ENCODE results near the gene SLC39A12.

The SLC39A12 gene

GRCh38 chr10:17951868-17952371, at the start of gene SLC39A12:
Gene SLC39A12 (plus strand): TSS chr10:17951918. CDS start chr10:17953277, 1,359 bp downstream.
- no peaks in the 10 kb centered on the region for H3K36me3 ChIP-seq (ENCODE audit: insufficient read depth, insufficient read length, low read length)
- H3K4me3 ChIP-seq (ENCODE audit: insufficient read length, low read depth) = no peak within 1 kb of the TSS
- H3K4me1 ChIP-seq (ENCODE audit: insufficient read depth, insufficient read length) = no peaks in the 10 kb centered on the region
- H3K9ac ChIP-seq (ENCODE audit: insufficient read length, low read depth) = no peak within 1 kb of the TSS
- no peaks in the 10 kb centered on the region for H3K9me3 ChIP-seq (ENCODE audit: insufficient read depth, low read length)
- no peaks in the 10 kb centered on the region for H3K27me3 ChIP-seq (ENCODE audit: insufficient read depth, insufficient read length)
- no peak for TF ChIP-seq ZNF274 (IDR thresholded peaks at IDR 0.05; ENCODE audit: low read depth, low read length)
- no peak for TF ChIP-seq YY1 (IDR thresholded peaks at IDR 0.05; ENCODE audit: insufficient read depth, insufficient read length)
- TF ChIP-seq SUZ12 (IDR thresholded peaks at IDR 0.05; ENCODE audit: extremely low read depth, insufficient read depth, insufficient read length) = no peak
- DNase-seq (ENCODE audit: low read depth, low spot score) = no peak

GRCh38 chr10:17904564-17904963, 47.2 kb upstream of the SLC39A12 start:
- H3K4me3 ChIP-seq (ENCODE audit: insufficient read length, low read depth) = no peak overlapping the region
- H3K36me3 ChIP-seq (ENCODE audit: insufficient read depth, insufficient read length, low read length) = no peaks in the 10 kb centered on the region
- no peak overlapping the region for H3K9ac ChIP-seq (ENCODE audit: insufficient read length, low read depth)
- H3K9me3 ChIP-seq (ENCODE audit: insufficient read depth, low read length) = no peaks in the 10 kb centered on the region
- DNase-seq (ENCODE audit: low read depth, low spot score) = no peak
- no peaks in the 10 kb centered on the region for H3K4me1 ChIP-seq (ENCODE audit: insufficient read depth, insufficient read length)
- TF ChIP-seq YY1 (IDR thresholded peaks at IDR 0.05; ENCODE audit: insufficient read depth, insufficient read length) (no peak), SUZ12 (IDR thresholded peaks at IDR 0.05; ENCODE audit: extremely low read depth, insufficient read depth, insufficient read length) (no peak), ZNF274 (IDR thresholded peaks at IDR 0.05; ENCODE audit: low read depth, low read length) (no peak)
- no peaks in the 10 kb centered on the region for H3K27me3 ChIP-seq (ENCODE audit: insufficient read depth, insufficient read length)

GRCh38 chr10:17905491-17905890, 46.2 kb upstream of the SLC39A12 start:
- DNase-seq (ENCODE audit: low read depth, low spot score) = no peak
- Histone ChIP-seq H3K4me3 (ENCODE audit: insufficient read length, low read depth) (no peak overlapping the region), H3K4me1 (ENCODE audit: insufficient read depth, insufficient read length) (no peaks in the 10 kb centered on the region), H3K36me3 (ENCODE audit: insufficient read depth, insufficient read length, low read length) (no peaks in the 10 kb centered on the region), H3K9me3 (ENCODE audit: insufficient read depth, low read length) (no peaks in the 10 kb centered on the region), H3K9ac (ENCODE audit: insufficient read length, low read depth) (no peak overlapping the region), H3K27me3 (ENCODE audit: insufficient read depth, insufficient read length) (no peaks in the 10 kb centered on the region)
- no peak for TF ChIP-seq YY1 (IDR thresholded peaks at IDR 0.05; ENCODE audit: insufficient read depth, insufficient read length)
- no peak for TF ChIP-seq ZNF274 (IDR thresholded peaks at IDR 0.05; ENCODE audit: low read depth, low read length)
- TF ChIP-seq SUZ12 (IDR thresholded peaks at IDR 0.05; ENCODE audit: extremely low read depth, insufficient read depth, insufficient read length) = no peak

- H3K27me3 ChIP-seq (ENCODE audit: insufficient read depth, insufficient read length) = no peaks in the 10 kb centered on the region
- DNase-seq (ENCODE audit: low read depth, low spot score) = no peak
- H3K4me1 ChIP-seq (ENCODE audit: insufficient read depth, insufficient read length) = no peaks in the 10 kb centered on the region
- no peak overlapping the region for H3K9ac ChIP-seq (ENCODE audit: insufficient read length, low read depth)
- no peak overlapping the region for H3K4me3 ChIP-seq (ENCODE audit: insufficient read length, low read depth)
- no peaks in the 10 kb centered on the region for H3K9me3 ChIP-seq (ENCODE audit: insufficient read depth, low read length)
- H3K36me3 ChIP-seq (ENCODE audit: insufficient read depth, insufficient read length, low read length) = no peaks in the 10 kb centered on the region
- TF ChIP-seq ZNF274 (IDR thresholded peaks at IDR 0.05; ENCODE audit: low read depth, low read length) (no peak), SUZ12 (IDR thresholded peaks at IDR 0.05; ENCODE audit: extremely low read depth, insufficient read depth, insufficient read length) (no peak), YY1 (IDR thresholded peaks at IDR 0.05; ENCODE audit: insufficient read depth, insufficient read length) (no peak)
These were observed 45.7 kb upstream of the SLC39A12 start for GRCh38 chr10:17906002-17906401.

- H3K4me3 ChIP-seq (ENCODE audit: insufficient read length, low read depth) = no peak overlapping the region
- DNase-seq (ENCODE audit: low read depth, low spot score) = no peak
- H3K36me3 ChIP-seq (ENCODE audit: insufficient read depth, insufficient read length, low read length) = no peaks in the 10 kb centered on the region
- TF ChIP-seq ZNF274 (IDR thresholded peaks at IDR 0.05; ENCODE audit: low read depth, low read length) (no peak), YY1 (IDR thresholded peaks at IDR 0.05; ENCODE audit: insufficient read depth, insufficient read length) (no peak), SUZ12 (IDR thresholded peaks at IDR 0.05; ENCODE audit: extremely low read depth, insufficient read depth, insufficient read length) (no peak)
- H3K9me3 ChIP-seq (ENCODE audit: insufficient read depth, low read length) = no peaks in the 10 kb centered on the region
- H3K4me1 ChIP-seq (ENCODE audit: insufficient read depth, insufficient read length) = no peaks in the 10 kb centered on the region
- no peak overlapping the region for H3K9ac ChIP-seq (ENCODE audit: insufficient read length, low read depth)
- H3K27me3 ChIP-seq (ENCODE audit: insufficient read depth, insufficient read length) = no peaks in the 10 kb centered on the region
These were observed 44.1 kb upstream of the SLC39A12 start for GRCh38 chr10:17907641-17908040.

GRCh38 chr10:17910125-17910789, 41.5 kb upstream of the SLC39A12 start:
- Histone ChIP-seq H3K9me3 (ENCODE audit: insufficient read depth, low read length) (no peaks in the 10 kb centered on the region), H3K9ac (ENCODE audit: insufficient read length, low read depth) (no peak overlapping the region), H3K4me1 (ENCODE audit: insufficient read depth, insufficient read length) (no peaks in the 10 kb centered on the region), H3K4me3 (ENCODE audit: insufficient read length, low read depth) (no peak overlapping the region), H3K36me3 (ENCODE audit: insufficient read depth, insufficient read length, low read length) (no peaks in the 10 kb centered on the region), H3K27me3 (ENCODE audit: insufficient read depth, insufficient read length) (no peaks in the 10 kb centered on the region)
- DNase-seq (ENCODE audit: low read depth, low spot score) = peak; percentile 15
- TF ChIP-seq ZNF274 (IDR thresholded peaks at IDR 0.05; ENCODE audit: low read depth, low read length) = no peak
- TF ChIP-seq SUZ12 (IDR thresholded peaks at IDR 0.05; ENCODE audit: extremely low read depth, insufficient read depth, insufficient read length) = no peak
- no peak for TF ChIP-seq YY1 (IDR thresholded peaks at IDR 0.05; ENCODE audit: insufficient read depth, insufficient read length)

- Histone ChIP-seq H3K36me3 (ENCODE audit: insufficient read depth, insufficient read length, low read length) (no peaks in the 10 kb centered on the region), H3K4me3 (ENCODE audit: insufficient read length, low read depth) (no peak overlapping the region), H3K9me3 (ENCODE audit: insufficient read depth, low read length) (no peaks in the 10 kb centered on the region), H3K9ac (ENCODE audit: insufficient read length, low read depth) (no peak overlapping the region), H3K27me3 (ENCODE audit: insufficient read depth, insufficient read length) (no peaks in the 10 kb centered on the region), H3K4me1 (ENCODE audit: insufficient read depth, insufficient read length) (no peaks in the 10 kb centered on the region)
- no peak for DNase-seq (ENCODE audit: low read depth, low spot score)
- no peak for TF ChIP-seq YY1 (IDR thresholded peaks at IDR 0.05; ENCODE audit: insufficient read depth, insufficient read length)
- TF ChIP-seq ZNF274 (IDR thresholded peaks at IDR 0.05; ENCODE audit: low read depth, low read length) = no peak
- no peak for TF ChIP-seq SUZ12 (IDR thresholded peaks at IDR 0.05; ENCODE audit: extremely low read depth, insufficient read depth, insufficient read length)
These were observed 39.0 kb upstream of the SLC39A12 start for GRCh38 chr10:17912754-17913153.
